ENCODE data around the gene AKAP14.

The AKAP14 gene

GRCh38 chrX:119943185-119943988, 47.7 kb downstream of the AKAP14 start, which contains the start of gene NKAP:
Gene NKAP (minus strand): TSS chrX:119943751. CDS start chrX:119943605, 146 bp downstream.
- Histone ChIP-seq H2AFZ (ENCODE audit: low read length) (peak within 1 kb of the TSS; percentile 83), H3K9me3 (ENCODE audit: low read length) (no peaks in the 10 kb centered on the region), H3K4me2 (ENCODE audit: low read length) (peak within 1 kb of the TSS; percentile 89), H3K9me2 (ENCODE audit: low read depth, low read length) (no peaks in the 10 kb centered on the region), H3K79me2 (ENCODE audit: insufficient read depth, low read length) (0 out of 2 replicates have a peak, but pooled peaks cover 4% of the 10 kb centered on the region), H3K36me3 (ENCODE audit: insufficient read depth, low read length) (no peaks in the 10 kb centered on the region), H3F3A (ENCODE audit: insufficient read depth, low read length) (no peaks in the 10 kb centered on the region), H3K9ac (ENCODE audit: low read length) (peak within 1 kb of the TSS; percentile 94), H3K27ac (ENCODE audit: low read depth, low read length, poor library complexity, severe bottlenecking) (peak within 1 kb of the TSS; percentile 69), H3K4me1 (ENCODE audit: insufficient read depth, low read length, severe bottlenecking) (peaks cover 20% of the 10 kb centered on the region), H4K20me1 (ENCODE audit: insufficient read depth, low read length) (no peaks in the 10 kb centered on the region), H3K27me3 (ENCODE audit: insufficient read depth, low read length) (no peaks in the 10 kb centered on the region), H3K4me3 (ENCODE audit: low read depth, low read length, poor library complexity, severe bottlenecking) (peak within 1 kb of the TSS; percentile 97)
- TF ChIP-seq EZH2 (IDR thresholded peaks at IDR 0.05; ENCODE audit: borderline replicate concordance, low read length) (no peak), CTCF (IDR thresholded peaks at IDR 0.05; ENCODE audit: low read length) (no peak)

- no peak overlapping the region for H3K4me3 ChIP-seq (ENCODE audit: low read depth, low read length, poor library complexity, severe bottlenecking)
- H4K20me1 ChIP-seq (ENCODE audit: insufficient read depth, low read length), result no peaks in the 10 kb centered on the region
- H2AFZ ChIP-seq (ENCODE audit: low read length), result no peak overlapping the region
- no peak overlapping the region for H3K4me2 ChIP-seq (ENCODE audit: low read length)
- no peaks in the 10 kb centered on the region for H3K36me3 ChIP-seq (ENCODE audit: insufficient read depth, low read length)
- H3K27ac ChIP-seq (ENCODE audit: low read depth, low read length, poor library complexity, severe bottlenecking), result no peak overlapping the region
- H3K9me3 ChIP-seq (ENCODE audit: low read length), result no peaks in the 10 kb centered on the region
- no peak overlapping the region for H3K9ac ChIP-seq (ENCODE audit: low read length)
- H3F3A ChIP-seq (ENCODE audit: insufficient read depth, low read length), result no peaks in the 10 kb centered on the region
- no peaks in the 10 kb centered on the region for H3K27me3 ChIP-seq (ENCODE audit: insufficient read depth, low read length)
- 0 out of 2 replicates have a peak, but pooled peaks cover 4% of the 10 kb centered on the region for H3K79me2 ChIP-seq (ENCODE audit: insufficient read depth, low read length)
- no peaks in the 10 kb centered on the region for H3K9me2 ChIP-seq (ENCODE audit: low read depth, low read length)
- TF ChIP-seq EZH2 (IDR thresholded peaks at IDR 0.05; ENCODE audit: borderline replicate concordance, low read length) (no peak), CTCF (IDR thresholded peaks at IDR 0.05; ENCODE audit: low read length) (no peak)
- peaks cover 20% of the 10 kb centered on the region for H3K4me1 ChIP-seq (ENCODE audit: insufficient read depth, low read length, severe bottlenecking)
Measured at GRCh38 chrX:119945481-119945880, 49.8 kb downstream of the AKAP14 start.

- Histone ChIP-seq H3K9me3 (ENCODE audit: low read length) (no peaks in the 10 kb centered on the region), H3K36me3 (ENCODE audit: insufficient read depth, low read length) (no peaks in the 10 kb centered on the region), H3K9ac (ENCODE audit: low read length) (no peak overlapping the region), H3K79me2 (ENCODE audit: insufficient read depth, low read length) (no peaks in the 10 kb centered on the region), H3K27ac (ENCODE audit: low read depth, low read length, poor library complexity, severe bottlenecking) (no peak overlapping the region), H3K4me2 (ENCODE audit: low read length) (no peak overlapping the region), H3K9me2 (ENCODE audit: low read depth, low read length) (no peaks in the 10 kb centered on the region), H3K4me1 (ENCODE audit: insufficient read depth, low read length, severe bottlenecking) (peaks cover 7% of the 10 kb centered on the region), H2AFZ (ENCODE audit: low read length) (no peak overlapping the region), H4K20me1 (ENCODE audit: insufficient read depth, low read length) (no peaks in the 10 kb centered on the region), H3F3A (ENCODE audit: insufficient read depth, low read length) (no peaks in the 10 kb centered on the region), H3K4me3 (ENCODE audit: low read depth, low read length, poor library complexity, severe bottlenecking) (no peak overlapping the region), H3K27me3 (ENCODE audit: insufficient read depth, low read length) (no peaks in the 10 kb centered on the region)
- TF ChIP-seq CTCF (IDR thresholded peaks at IDR 0.05; ENCODE audit: low read length), result no peak
- TF ChIP-seq EZH2 (IDR thresholded peaks at IDR 0.05; ENCODE audit: borderline replicate concordance, low read length), result no peak
Measured at GRCh38 chrX:119948381-119948780, 52.7 kb downstream of the AKAP14 start.
